Activated gamma-delta T cell treated with anti-CD3 and anti-CD28 coated beads, Interleukin-2, amount 50 U/mL, for 16 hours (primary cell): Measurements from ENCODE around the gene UBE3A.
"Not testable (repeated sequence)": the region's sequence is repeated elsewhere in the genome, so short reads cannot be mapped to it uniquely, and the experiment has no call there.

ENCODE experiments used
- DNase-seq: peaks from one replicate; pipeline ENCODE4 v3.0.0-alpha.2; 2020; ENCODE audit warnings: low read depth

UBE3A gene

GRCh38 chr15:25437777-25438600 is 835 bp downstream of the UBE3A start:
- peak; percentile 33 for DNase-seq

GRCh38 chr15:25436707-25437106 is 2.1 kb downstream of the UBE3A start:
- DNase-seq, result no peak

GRCh38 chr15:25435474-25436243 is 3.2 kb downstream of the UBE3A start:
- DNase-seq, result no peak

GRCh38 chr15:25433118-25433865 is 5.5 kb downstream of the UBE3A start:
- no peak for DNase-seq

GRCh38 chr15:25431836-25432561 is 6.8 kb downstream of the UBE3A start:
- no peak for DNase-seq

GRCh38 chr15:25427861-25428260 is 11.0 kb downstream of the UBE3A start:
- DNase-seq, result no peak

GRCh38 chr15:25426896-25427610 is 11.8 kb downstream of the UBE3A start:
- no peak for DNase-seq

- DNase-seq, result no peak
Measured at GRCh38 chr15:25424073-25424472, 14.8 kb downstream of the UBE3A start.

- DNase-seq, result no peak
Measured at GRCh38 chr15:25422021-25422420, 16.8 kb downstream of the UBE3A start.

- no peak for DNase-seq
Measured at GRCh38 chr15:25418202-25418601, 20.6 kb downstream of the UBE3A start.

GRCh38 chr15:25417604-25418003 is 21.2 kb downstream of the UBE3A start:
- no peak for DNase-seq

GRCh38 chr15:25416693-25417092 is 22.1 kb downstream of the UBE3A start:
- DNase-seq, result no peak

- DNase-seq, result no peak
Measured at GRCh38 chr15:25415707-25416106, 23.1 kb downstream of the UBE3A start.

- DNase-seq, result no peak
Measured at GRCh38 chr15:25415217-25415616, 23.6 kb downstream of the UBE3A start.

- DNase-seq, result no peak
Measured at GRCh38 chr15:25410649-25411048, 28.2 kb downstream of the UBE3A start.

GRCh38 chr15:25409731-25410130 is 29.1 kb downstream of the UBE3A start:
- not testable (repeated sequence) for DNase-seq

- DNase-seq, result no peak
Measured at GRCh38 chr15:25408929-25409328, 29.9 kb downstream of the UBE3A start.

- no peak for DNase-seq
Measured at GRCh38 chr15:25408428-25408827, 30.4 kb downstream of the UBE3A start.

- no peak for DNase-seq
Measured at GRCh38 chr15:25407950-25408349, 30.9 kb downstream of the UBE3A start.

GRCh38 chr15:25406846-25407245 is 32.0 kb downstream of the UBE3A start:
- DNase-seq, result no peak

- DNase-seq, result no peak
Measured at GRCh38 chr15:25406261-25406660, 32.6 kb downstream of the UBE3A start.
